IPS-15b (cell line): ENCODE data around the gene ATP13A1.
A peak's percentile ranks its signal among the peaks of the same experiment; 100 is the strongest.

Experiments
- H3K27me3 ChIP-seq: one replicate; pipeline ENCODE4 v1.6.1; 2013; ENCODE audit warnings: low read length; ENCODE audit not compliant: control insufficient read depth, insufficient read depth
- H3K36me3 ChIP-seq: one replicate; pipeline ENCODE4 v1.6.1; 2013; ENCODE audit warnings: low read length; ENCODE audit not compliant: control insufficient read depth, insufficient read depth
- H3K4me1 ChIP-seq: one replicate; pipeline ENCODE4 v1.6.1; 2013; ENCODE audit warnings: mild to moderate bottlenecking, low read length; ENCODE audit not compliant: control insufficient read depth, insufficient read depth
- H3K4me3 ChIP-seq: one replicate; pipeline ENCODE4 v1.5.1; 2013; ENCODE audit warnings: low read depth, low read length
- H3K9ac ChIP-seq: one replicate; pipeline ENCODE4 v1.6.1; 2013; ENCODE audit warnings: low read depth, mild to moderate bottlenecking, low read length
- H3K9me3 ChIP-seq: one replicate; pipeline ENCODE4 v1.6.1; 2013; ENCODE audit warnings: mild to moderate bottlenecking, low read length; ENCODE audit not compliant: control insufficient read depth, insufficient read depth

The ATP13A1 gene

DNA sequence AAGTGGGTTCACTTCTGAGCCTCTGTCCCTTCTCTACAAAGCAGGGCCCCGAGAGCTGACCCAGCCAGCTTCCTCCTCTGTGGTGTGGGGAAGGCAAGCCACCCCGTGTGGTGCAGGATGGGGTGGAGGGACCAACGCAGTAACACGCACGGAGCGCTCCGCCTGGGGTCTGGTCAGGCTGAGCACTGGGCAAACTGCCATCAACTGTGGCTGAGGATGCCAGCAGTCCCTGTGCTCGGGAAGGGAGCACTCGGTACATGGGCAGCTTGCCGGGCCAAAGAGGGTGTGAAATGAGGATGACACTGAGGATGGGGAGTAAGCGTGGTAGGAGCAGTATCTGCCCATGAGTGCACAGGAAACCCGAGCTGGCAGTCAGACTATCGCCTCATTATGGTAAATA, 12.4 kb downstream of the ATP13A1 start:
- Histone ChIP-seq H3K4me3 (no peak overlapping the region), H3K9ac (no peak overlapping the region), H3K4me1 (no peaks in the 10 kb centered on the region), H3K36me3 (peaks cover 85% of the 10 kb centered on the region), H3K9me3 (no peaks in the 10 kb centered on the region), H3K27me3 (no peaks in the 10 kb centered on the region)

DNA sequence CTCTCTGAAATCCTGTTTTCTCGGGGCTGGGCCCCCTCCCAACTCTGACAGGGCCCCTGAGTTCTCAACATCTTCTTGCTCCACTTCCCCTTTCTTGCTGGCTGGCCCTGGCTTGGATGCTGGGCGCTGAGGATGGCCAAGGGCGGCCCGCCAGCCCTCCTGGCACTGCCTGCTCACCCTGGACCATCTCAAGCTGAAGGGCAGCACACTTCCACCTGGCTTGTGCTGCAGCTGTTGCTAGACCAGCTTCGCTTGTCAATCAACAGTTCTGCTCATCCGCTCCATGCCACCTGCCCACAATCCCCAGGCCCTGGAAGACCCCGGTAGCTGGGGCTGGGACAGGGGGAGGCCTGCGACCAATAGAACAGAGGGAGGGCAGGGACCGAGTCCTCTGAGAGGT, 13.1 kb downstream of the ATP13A1 start:
- Histone ChIP-seq H3K9ac (no peak overlapping the region), H3K36me3 (peaks cover 85% of the 10 kb centered on the region), H3K4me1 (no peaks in the 10 kb centered on the region), H3K4me3 (no peak overlapping the region), H3K9me3 (no peaks in the 10 kb centered on the region), H3K27me3 (no peaks in the 10 kb centered on the region)

DNA sequence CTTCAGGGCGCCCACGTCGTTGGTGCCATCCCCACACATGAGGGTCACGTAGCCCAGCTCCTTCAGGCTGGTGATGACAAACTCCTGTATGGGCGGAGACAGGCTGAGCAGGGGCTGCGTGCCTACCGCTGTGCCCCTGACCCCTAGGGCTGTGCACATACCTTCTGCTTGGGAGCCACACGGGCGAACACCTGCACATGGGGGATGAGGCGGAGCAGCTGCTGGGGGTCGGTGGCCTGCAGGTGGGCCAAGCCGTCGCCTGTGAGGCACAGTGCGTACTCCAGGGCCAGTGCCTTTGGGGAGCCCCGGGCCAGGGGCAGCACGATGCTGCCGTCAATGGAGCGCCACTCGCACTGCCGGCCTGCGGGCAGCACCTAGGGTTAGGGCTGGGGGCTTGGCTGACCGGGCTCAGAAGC, 13.9 kb downstream of the ATP13A1 start:
- Histone ChIP-seq H3K4me1 (no peaks in the 10 kb centered on the region), H3K27me3 (no peaks in the 10 kb centered on the region), H3K9me3 (no peaks in the 10 kb centered on the region), H3K4me3 (no peak overlapping the region), H3K9ac (no peak overlapping the region), H3K36me3 (peaks cover 85% of the 10 kb centered on the region)

DNA sequence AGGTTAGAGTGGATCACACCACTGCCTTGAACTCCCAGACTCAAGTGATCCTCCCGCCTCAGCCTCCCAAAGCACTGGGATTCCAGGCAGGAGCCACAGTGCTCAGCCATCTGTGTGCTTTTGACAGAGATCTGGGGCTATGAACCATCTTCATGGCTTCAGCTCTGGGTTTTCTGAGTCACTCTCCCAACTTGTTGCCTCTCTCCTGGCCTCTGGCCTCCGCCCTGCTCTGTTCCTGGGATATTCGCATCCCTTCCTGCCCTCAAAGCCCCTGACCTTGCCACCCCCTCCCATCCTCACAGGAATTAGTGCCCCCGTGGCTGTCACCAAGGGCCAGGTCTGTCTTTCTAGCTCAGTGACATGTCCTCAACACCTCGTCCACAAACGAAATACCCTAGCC, 14.3 kb downstream of the ATP13A1 start:
- Histone ChIP-seq H3K9ac (no peak overlapping the region), H3K36me3 (peaks cover 81% of the 10 kb centered on the region), H3K4me3 (no peak overlapping the region), H3K27me3 (no peaks in the 10 kb centered on the region), H3K4me1 (no peaks in the 10 kb centered on the region), H3K9me3 (no peaks in the 10 kb centered on the region)

DNA sequence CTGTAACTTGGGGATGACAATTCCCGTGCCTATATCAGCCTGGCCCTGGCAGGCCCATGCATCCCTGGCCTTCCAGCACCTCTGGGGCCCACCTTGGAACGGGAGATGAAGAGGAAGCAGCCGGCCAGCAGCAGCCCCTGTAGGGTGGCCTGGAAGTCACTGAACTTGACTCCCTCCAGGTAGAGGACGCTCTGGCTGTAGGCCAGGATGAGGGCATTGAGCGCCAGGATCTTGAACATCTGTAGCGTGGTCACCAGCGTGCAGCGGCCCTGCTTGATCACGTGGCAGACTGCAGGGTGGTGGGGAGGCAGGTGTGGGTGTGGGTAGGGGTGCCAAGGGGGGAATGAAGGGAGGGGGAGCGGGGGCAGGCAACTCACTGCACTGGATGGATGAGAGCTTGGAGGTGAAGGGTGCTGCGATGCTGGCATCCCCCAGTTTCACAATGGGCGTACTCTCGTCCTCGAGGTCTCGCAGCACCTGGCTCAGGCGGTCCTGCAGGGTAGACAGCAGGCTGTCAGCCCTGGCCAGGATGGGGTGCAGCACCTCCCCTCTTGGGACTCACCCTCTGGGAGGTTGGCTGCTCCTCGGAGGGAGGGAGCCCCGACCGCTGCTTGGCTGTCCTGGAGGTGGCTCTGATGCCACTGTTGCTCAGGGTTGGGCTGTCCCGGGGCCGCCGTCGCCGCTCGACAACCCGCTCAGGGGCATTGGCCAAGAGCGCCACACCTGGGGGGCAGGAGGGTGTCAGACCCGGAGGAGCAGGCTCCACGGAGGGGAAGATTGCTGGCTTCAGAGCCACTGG, 16.2 kb downstream of the ATP13A1 start:
- H3K9ac ChIP-seq: no peak overlapping the region
- H3K9me3 ChIP-seq: no peaks in the 10 kb centered on the region
- H3K4me1 ChIP-seq: no peaks in the 10 kb centered on the region
- no peaks in the 10 kb centered on the region for H3K27me3 ChIP-seq
- peaks cover 63% of the 10 kb centered on the region for H3K36me3 ChIP-seq
- no peak overlapping the region for H3K4me3 ChIP-seq

DNA sequence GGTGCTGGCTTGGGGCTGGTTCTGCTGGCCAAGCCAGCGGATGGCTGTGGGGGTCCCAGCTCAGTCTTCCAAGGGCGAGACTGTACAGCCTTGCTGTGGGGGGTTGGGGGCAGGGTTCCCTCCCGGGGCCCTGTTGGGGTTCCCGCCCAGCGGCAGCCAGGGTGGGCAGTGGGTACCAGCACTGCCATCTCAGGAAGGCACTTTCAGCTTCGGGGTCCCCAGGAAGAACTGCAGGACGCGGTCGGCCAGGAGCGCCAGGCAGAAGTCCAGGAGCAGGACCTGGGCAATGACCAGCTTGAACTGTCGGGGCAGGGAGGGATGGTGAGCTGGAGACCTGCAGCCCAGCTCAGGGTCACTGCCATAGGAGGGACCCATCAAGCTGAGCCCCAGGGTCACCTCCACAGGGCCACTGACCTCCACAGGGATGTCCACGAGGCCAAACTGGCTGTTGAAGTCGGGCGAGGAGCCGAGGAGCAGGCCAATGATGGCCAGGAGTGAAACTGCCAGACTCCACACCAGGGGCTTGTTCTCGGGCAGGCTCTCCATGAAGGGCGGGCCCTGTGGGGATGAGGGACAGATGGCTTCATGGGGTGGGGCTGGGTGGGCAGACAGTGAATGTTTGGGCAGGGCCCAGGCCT, 18.1 kb downstream of the ATP13A1 start:
- Histone ChIP-seq H3K9me3 (no peaks in the 10 kb centered on the region), H3K27me3 (no peaks in the 10 kb centered on the region), H3K4me1 (no peaks in the 10 kb centered on the region), H3K36me3 (peaks cover 44% of the 10 kb centered on the region), H3K4me3 (no peak overlapping the region), H3K9ac (no peak overlapping the region)

DNA sequence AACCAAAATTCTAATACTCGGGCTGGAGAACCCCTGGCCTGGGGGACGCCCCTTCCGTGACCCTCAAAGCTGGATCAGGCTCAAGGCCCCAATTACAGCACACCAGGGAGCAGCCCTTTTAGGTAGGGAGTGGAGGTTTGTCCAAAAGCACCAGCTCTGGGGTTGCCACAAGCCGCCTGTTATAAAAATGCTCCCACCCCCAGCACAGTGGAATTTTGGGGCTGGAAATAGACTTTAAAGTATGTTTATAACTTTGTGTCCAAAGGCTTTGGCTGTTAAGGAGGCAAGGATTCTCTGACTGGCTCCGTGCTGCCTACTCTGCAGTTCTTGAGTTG, 19.5 kb downstream of the ATP13A1 start:
- H3K4me3 ChIP-seq: no peak overlapping the region
- H3K4me1 ChIP-seq: no peaks in the 10 kb centered on the region
- H3K27me3 ChIP-seq: no peaks in the 10 kb centered on the region
- no peak overlapping the region for H3K9ac ChIP-seq
- H3K36me3 ChIP-seq: peaks cover 31% of the 10 kb centered on the region
- no peaks in the 10 kb centered on the region for H3K9me3 ChIP-seq

DNA sequence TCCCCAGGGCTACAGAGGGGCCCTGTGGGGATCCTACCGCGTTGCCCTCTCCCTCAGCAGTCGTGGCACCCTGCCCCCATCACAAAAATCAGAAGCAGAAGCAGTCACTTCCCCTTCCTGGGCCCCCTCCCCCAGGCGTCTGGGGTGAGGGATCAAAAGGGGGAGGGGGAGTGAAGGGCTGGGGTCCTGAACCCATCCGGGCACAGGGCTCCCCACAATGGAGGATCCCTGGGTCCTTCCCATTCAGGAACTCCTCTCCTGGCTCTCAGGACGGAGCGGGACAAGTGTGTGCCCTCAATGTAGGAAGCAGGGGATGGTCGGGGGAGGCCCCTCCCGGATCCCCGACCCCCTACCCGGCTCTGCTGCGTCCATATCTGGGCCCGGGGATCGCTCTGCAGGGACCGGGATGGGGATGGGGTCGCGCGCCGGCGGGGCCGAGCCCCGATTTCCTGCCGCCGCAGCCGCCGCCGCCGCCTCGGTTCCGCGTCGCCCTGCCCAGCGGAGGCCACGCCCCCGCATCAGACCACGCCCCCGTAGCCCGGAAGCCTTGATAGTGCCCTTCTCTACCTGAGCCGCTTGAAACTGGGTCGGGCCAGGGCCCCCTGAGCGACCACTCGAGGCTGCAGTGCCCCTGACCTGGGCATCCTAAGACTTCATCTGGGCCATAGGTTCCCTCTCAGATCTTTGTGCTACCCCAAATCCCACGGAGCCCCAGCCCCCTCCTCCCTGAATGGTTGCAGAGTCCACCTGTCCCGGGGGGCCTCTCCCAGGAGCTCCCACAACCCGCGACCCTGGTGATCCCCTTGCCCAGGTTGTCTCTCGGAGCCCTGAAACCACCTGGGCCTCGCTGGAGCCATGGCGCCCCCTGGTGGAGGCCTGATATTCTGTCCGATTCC, 20.1 kb downstream of the ATP13A1 start, which contains the start of gene GMIP:
TSS of gene GMIP (minus strand) at position 500 of the 896 bp plus-strand sequence. CDS start at position 372, 128 bp downstream.
- H3K9ac ChIP-seq: peak within 1 kb of the TSS; percentile 76
- H3K4me1 ChIP-seq: no peaks in the 10 kb centered on the region
- no peaks in the 10 kb centered on the region for H3K9me3 ChIP-seq
- H3K27me3 ChIP-seq: no peaks in the 10 kb centered on the region
- H3K36me3 ChIP-seq: peaks cover 30% of the 10 kb centered on the region
- H3K4me3 ChIP-seq: peak within 1 kb of the TSS; percentile 80

DNA sequence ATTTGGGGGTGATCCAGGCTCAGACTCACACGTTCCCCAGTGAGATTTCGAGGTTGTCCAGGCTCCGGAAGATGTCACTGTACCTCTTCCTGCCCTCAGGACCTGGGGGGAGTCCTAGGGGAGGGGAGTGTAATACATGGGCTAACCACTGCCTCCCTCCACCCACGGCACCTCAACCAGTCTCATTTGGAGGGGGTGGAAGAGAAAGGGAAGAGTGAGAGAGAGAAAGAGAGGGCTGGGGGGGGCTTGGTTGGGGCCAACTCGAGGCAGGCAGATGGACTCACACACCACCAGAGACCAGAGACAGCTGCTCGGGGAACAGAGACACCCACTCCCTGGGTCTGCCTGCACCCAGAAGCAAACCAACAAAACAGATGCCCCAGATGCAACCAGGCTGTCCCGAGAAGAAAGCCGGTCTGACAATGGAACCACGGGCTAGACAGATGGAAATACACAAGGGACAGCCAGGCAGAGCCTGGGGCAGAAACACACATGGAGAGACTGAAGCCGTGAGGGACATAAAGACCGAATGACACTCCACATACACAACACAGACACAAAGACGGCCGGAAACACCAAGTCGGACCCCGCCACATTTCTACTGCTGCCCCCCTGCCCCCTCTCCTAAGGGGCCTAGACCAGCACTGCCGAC, 20.8 kb downstream of the ATP13A1 start:
- peaks cover 29% of the 10 kb centered on the region for H3K36me3 ChIP-seq
- no peaks in the 10 kb centered on the region for H3K27me3 ChIP-seq
- no peaks in the 10 kb centered on the region for H3K4me1 ChIP-seq

DNA sequence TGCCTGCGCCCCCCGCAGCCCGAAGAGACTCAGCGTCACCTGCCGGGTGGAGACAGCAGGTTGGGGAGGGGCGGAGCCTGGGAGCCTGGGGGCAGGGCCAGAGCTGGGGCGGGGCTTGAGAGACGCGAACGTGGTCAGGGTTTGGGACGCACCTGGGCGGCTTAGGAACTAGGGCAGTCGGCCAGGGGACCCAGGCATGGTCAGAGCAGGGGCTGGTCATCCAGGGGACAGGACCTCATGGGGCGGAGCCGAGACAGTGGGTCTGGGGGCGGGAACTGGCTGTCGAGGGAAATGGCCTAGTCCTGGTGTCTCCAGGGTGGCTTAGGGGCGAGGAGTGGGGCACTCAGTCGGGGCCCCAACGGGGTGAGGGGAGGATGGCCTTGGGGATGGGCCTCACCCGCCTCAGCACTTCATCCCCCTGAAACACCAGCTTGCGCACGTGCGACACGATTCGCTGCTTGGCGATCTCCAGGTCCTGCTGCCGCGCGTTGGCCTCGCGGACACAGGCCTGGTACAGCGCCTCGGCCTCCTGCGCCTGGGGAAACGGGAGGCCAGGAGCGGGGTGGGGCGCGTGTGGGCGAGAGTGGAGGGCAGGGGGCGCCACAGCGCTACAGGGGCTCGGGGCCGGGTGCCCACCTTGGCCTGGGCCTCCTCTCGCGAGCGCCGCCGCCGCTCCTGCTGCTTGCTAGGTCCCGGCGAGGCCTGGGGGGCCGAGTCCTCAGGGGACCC, 25.8 kb downstream of the ATP13A1 start:
- Histone ChIP-seq H3K36me3 (peaks cover 15% of the 10 kb centered on the region), H3K27me3 (no peaks in the 10 kb centered on the region), H3K9me3 (no peaks in the 10 kb centered on the region), H3K9ac (no peak overlapping the region), H3K4me3 (peak overlapping the region; percentile 37), H3K4me1 (no peaks in the 10 kb centered on the region)

More for the DNA sequence above, 20.8 kb downstream of the ATP13A1 start:
- peak overlapping the region; percentile 80 for H3K4me3 ChIP-seq
- no peaks in the 10 kb centered on the region for H3K9me3 ChIP-seq
- peak overlapping the region; percentile 76 for H3K9ac ChIP-seq

DNA sequence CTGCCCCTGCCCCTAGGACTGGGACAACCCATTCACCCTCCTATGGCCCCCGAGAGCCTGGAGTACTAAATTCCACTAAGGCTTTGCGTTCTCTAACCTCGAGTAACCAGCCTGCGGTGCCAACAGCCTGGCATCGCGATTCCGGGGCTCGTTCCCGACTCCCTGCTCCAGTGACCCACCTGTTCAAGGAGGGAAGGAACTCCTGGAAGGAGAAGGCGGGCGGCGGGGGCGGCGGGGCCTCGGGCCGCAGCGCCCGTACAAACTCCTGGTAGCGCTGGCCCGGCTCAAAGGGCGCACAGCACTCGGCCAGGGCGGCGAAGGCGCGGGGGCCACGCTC, 26.3 kb downstream of the ATP13A1 start:
- Histone ChIP-seq H3K4me3 (peak overlapping the region; percentile 37), H3K4me1 (no peaks in the 10 kb centered on the region), H3K9me3 (no peaks in the 10 kb centered on the region), H3K27me3 (no peaks in the 10 kb centered on the region), H3K36me3 (peaks cover 15% of the 10 kb centered on the region), H3K9ac (no peak overlapping the region)
